ENCODE measurements around the gene DOLPP1. TPM values are rescaled to one million over a fixed set of nuclear protein-coding genes. Genes with fewer than 3 reads are reported as not detected.

Gene DOLPP1
- total RNA-seq, 2 donors from 2014 or later: 30.1 to 30.4 TPM

GRCh38 chr9:129130791-129131190 lies 49.9 kb downstream of the DOLPP1 start:
- DNase-seq: no peak
- WGBS, 2 experiments (ENCODE audit: insufficient coverage in 1 of 2, insufficient read length in 1 of 2): 50 to 64% methylated on average over 2 to 3 of the region's 3 CpGs

GRCh38 chr9:129131300-129132145 lies 50.6 kb downstream of the DOLPP1 start:
- Histone ChIP-seq H3K9ac (ENCODE audit: extremely low read depth, low read length, poor library complexity, severe bottlenecking) (no peak overlapping the region), H3K4me3 (ENCODE audit: low read length) (no peak overlapping the region), H3K4me1 (ENCODE audit: control insufficient read depth, insufficient read depth, low read length) (no peaks in the 10 kb centered on the region), H3K27me3 (ENCODE audit: control insufficient read depth, insufficient read depth, low read length, poor library complexity, severe bottlenecking) (no peaks in the 10 kb centered on the region), H3K27ac (ENCODE audit: low read depth, low read length) (no peak overlapping the region), H3K9me3 (ENCODE audit: control insufficient read depth, low read length) (no peaks in the 10 kb centered on the region), H3K36me3 (ENCODE audit: control insufficient read depth, insufficient read depth, low read length) (peaks cover 67% of the 10 kb centered on the region)
- Mint-ChIP-seq H3K9me3 (no peaks in the 10 kb centered on the region), H3K36me3 (ENCODE audit: low read depth) (peaks cover 63% of the 10 kb centered on the region), H3K4me1 (peaks cover 11% of the 10 kb centered on the region), H3K4me3 (no peak overlapping the region), H3K27me3 (ENCODE audit: insufficient read depth) (no peaks in the 10 kb centered on the region), H3K27ac (no peak overlapping the region)
- TF ChIP-seq, protein P1, sequence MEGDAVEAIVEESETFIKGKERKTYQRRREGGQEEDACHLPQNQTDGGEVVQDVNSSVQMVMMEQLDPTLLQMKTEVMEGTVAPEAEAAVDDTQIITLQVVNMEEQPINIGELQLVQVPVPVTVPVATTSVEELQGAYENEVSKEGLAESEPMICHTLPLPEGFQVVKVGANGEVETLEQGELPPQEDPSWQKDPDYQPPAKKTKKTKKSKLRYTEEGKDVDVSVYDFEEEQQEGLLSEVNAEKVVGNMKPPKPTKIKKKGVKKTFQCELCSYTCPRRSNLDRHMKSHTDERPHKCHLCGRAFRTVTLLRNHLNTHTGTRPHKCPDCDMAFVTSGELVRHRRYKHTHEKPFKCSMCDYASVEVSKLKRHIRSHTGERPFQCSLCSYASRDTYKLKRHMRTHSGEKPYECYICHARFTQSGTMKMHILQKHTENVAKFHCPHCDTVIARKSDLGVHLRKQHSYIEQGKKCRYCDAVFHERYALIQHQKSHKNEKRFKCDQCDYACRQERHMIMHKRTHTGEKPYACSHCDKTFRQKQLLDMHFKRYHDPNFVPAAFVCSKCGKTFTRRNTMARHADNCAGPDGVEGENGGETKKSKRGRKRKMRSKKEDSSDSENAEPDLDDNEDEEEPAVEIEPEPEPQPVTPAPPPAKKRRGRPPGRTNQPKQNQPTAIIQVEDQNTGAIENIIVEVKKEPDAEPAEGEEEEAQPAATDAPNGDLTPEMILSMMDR (conservative IDR thresholded peaks at IDR 0.05): peak; percentile 99
- peak; percentile 95 for DNase-seq
- WGBS, 2 experiments (ENCODE audit: insufficient coverage in 1 of 2, insufficient read length in 1 of 2): 47 to 57% methylated on average over 9 to 13 of the region's 13 CpGs

More at GRCh38 chr9:129130791-129131190, 49.9 kb downstream of the DOLPP1 start:
- Histone ChIP-seq H3K9ac (ENCODE audit: extremely low read depth, low read length, poor library complexity, severe bottlenecking) (no peak overlapping the region), H3K4me3 (ENCODE audit: low read length) (no peak overlapping the region), H3K27ac (ENCODE audit: low read depth, low read length) (no peak overlapping the region), H3K27me3 (ENCODE audit: control insufficient read depth, insufficient read depth, low read length, poor library complexity, severe bottlenecking) (no peaks in the 10 kb centered on the region), H3K9me3 (ENCODE audit: control insufficient read depth, low read length) (no peaks in the 10 kb centered on the region), H3K36me3 (ENCODE audit: control insufficient read depth, insufficient read depth, low read length) (peaks cover 62% of the 10 kb centered on the region), H3K4me1 (ENCODE audit: control insufficient read depth, insufficient read depth, low read length) (no peaks in the 10 kb centered on the region)
- Mint-ChIP-seq H3K4me1 (peaks cover 15% of the 10 kb centered on the region), H3K36me3 (ENCODE audit: low read depth) (peaks cover 60% of the 10 kb centered on the region), H3K4me3 (no peak overlapping the region), H3K27me3 (ENCODE audit: insufficient read depth) (no peaks in the 10 kb centered on the region), H3K27ac (no peak overlapping the region), H3K9me3 (no peaks in the 10 kb centered on the region)
- TF ChIP-seq, protein P1 (conservative IDR thresholded peaks at IDR 0.05): no peak

GRCh38 chr9:129133082-129133481 lies 52.2 kb downstream of the DOLPP1 start:
- DNase-seq: no peak
- H3K27me3 ChIP-seq (ENCODE audit: control insufficient read depth, insufficient read depth, low read length, poor library complexity, severe bottlenecking): no peaks in the 10 kb centered on the region
- Mint-ChIP-seq H3K9me3 (no peaks in the 10 kb centered on the region), H3K4me3 (no peak overlapping the region), H3K27ac (no peak overlapping the region), H3K27me3 (ENCODE audit: insufficient read depth) (no peaks in the 10 kb centered on the region), H3K4me1 (no peaks in the 10 kb centered on the region), H3K36me3 (ENCODE audit: low read depth) (peaks cover 68% of the 10 kb centered on the region)
- H3K27ac ChIP-seq (ENCODE audit: low read depth, low read length): no peak overlapping the region
- H3K9ac ChIP-seq (ENCODE audit: extremely low read depth, low read length, poor library complexity, severe bottlenecking): no peak overlapping the region
- H3K36me3 ChIP-seq (ENCODE audit: control insufficient read depth, insufficient read depth, low read length): peaks cover 70% of the 10 kb centered on the region
- 57 to 87% methylated on average over 2 to 4 of the region's 4 CpGs for WGBS, 2 experiments (ENCODE audit: insufficient coverage in 1 of 2, insufficient read length in 1 of 2)
- no peaks in the 10 kb centered on the region for H3K4me1 ChIP-seq (ENCODE audit: control insufficient read depth, insufficient read depth, low read length)
- TF ChIP-seq, protein P1 (conservative IDR thresholded peaks at IDR 0.05): no peak
- no peaks in the 10 kb centered on the region for H3K9me3 ChIP-seq (ENCODE audit: control insufficient read depth, low read length)
- no peak overlapping the region for H3K4me3 ChIP-seq (ENCODE audit: low read length)
